NCI-H187 treated with DMSO at 0.1 percent for 48 hours (cell line): ENCODE measurements around the gene NT5C2.
"Not testable (repeated sequence)": the region's sequence is repeated elsewhere in the genome, so short reads cannot be mapped to it uniquely, and the experiment has no call there.

Source experiments
- DNase-seq: peaks from one replicate; lab custom pipeline; 2025; lab: John Stamatoyannopoulos, UW

NT5C2 gene

GRCh38 chr10:103199488-103199887 lies 6.4 kb upstream of the NT5C2 start:
- no peak for DNase-seq

- DNase-seq, result no peak
Measured at GRCh38 chr10:103198648-103199047, 5.6 kb upstream of the NT5C2 start.

GRCh38 chr10:103197903-103198302 lies 4.8 kb upstream of the NT5C2 start:
- DNase-seq, result no peak

DNA sequence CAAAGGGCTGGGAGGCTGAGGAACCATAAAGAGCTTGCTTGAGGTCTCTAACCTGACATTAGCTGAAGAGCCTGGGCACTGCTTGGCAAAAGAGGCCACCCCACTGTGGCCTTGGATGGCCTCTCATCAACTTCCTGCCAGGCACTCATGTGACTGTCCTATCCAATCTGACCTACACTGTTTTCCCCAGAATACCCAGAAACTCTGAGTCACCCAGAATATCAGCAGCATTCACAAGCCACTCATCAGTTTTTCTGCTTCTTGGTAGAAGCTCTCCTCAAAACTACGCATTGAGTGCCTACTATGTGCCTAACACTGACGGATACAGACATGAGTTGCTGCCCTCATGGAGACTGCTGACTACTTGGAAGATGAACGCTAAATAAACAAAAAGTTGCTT lies 4.1 kb upstream of the NT5C2 start:
- DNase-seq, result no peak

- DNase-seq, result no peak
Measured at GRCh38 chr10:103196516-103196915, 3.4 kb upstream of the NT5C2 start.

DNA sequence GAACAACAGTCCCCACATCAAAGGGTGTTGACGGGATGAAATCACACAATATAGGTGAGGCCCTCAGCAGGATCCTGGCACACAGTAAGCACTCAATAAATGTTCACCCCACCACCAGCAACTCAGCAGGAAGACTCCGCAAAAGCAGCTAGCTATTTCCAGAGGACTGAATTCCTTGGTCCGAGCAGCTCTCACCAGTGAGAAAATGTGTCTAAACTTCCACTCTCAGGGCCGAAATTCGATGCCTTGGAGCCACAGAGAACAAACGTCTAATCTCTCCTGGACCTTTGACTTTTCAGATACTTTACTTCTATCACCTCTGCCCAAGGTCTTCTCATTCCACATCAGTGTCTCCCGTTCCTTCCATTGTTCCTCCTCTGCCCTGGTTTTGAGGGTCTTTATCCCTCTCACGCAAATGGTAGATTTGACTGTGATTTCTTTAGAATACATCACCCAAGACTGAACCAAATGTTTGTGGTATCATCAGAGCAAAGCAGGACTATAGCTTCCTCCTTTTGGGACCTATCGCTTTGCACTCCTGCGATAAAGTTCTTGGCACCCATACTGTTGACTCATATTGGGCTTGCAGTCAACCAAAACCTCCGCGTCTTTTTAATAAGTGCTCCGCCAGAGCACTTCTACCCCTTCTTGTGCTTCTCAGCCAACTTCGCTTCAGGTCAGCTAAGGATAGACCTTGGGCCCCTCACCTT lies 903 bp upstream of the NT5C2 start:
- no peak for DNase-seq

DNA sequence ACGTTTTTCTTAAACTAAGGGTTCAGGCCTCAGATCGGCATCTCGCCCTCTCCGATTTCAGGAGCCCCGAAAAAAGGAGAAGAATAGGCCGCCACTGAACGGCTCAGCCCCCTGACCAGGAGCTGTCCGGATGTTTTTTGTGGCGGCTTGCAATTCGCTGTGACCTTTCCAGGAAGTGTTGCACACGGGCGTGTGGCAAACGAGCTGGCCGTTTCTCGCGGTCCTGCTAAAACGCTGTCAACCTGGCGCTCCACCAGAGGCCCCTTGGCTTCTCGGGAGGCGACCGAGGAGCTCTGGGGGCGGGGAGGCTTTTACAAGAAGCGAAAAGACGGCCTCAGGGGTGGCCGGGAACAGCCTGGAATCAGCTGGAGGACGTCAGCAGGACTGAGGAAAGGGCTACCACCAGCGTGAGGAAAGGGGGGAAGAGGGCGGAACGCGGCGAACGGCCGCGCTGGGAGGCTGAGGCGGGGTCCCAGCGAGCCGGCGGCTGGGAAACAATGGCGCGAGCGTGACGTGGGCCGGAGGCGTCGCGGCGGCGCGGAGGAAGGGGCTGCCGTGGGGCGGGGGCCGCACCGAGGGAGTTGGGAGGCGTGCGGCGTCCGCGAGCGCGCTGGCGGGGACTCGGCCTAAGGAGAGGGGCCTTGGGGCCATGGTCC lies 493 bp downstream of the NT5C2 start:
- no peak for DNase-seq

DNA sequence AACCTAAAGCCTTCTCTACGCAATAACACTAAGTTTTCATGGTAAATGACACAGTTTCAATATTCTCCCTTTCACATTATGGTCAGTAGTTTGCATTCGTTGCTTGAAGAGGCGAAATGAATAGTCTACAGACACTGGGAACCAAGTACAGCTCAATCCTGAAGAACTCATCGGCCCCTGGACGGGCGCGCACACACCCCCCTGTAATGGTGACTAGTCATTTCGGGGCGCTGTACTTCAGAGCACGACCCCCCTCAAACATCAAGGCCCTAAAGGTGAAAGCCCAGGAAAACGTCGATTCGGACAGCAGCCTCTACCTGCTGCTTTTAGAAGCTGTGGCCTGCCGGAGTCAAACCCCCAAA lies 1.0 kb downstream of the NT5C2 start:
- DNase-seq, result no peak

GRCh38 chr10:103191198-103191597 lies 1.9 kb downstream of the NT5C2 start:
- DNase-seq, result not testable (repeated sequence)

GRCh38 chr10:103188853-103189252 lies 4.2 kb downstream of the NT5C2 start:
- DNase-seq, result no peak

DNA sequence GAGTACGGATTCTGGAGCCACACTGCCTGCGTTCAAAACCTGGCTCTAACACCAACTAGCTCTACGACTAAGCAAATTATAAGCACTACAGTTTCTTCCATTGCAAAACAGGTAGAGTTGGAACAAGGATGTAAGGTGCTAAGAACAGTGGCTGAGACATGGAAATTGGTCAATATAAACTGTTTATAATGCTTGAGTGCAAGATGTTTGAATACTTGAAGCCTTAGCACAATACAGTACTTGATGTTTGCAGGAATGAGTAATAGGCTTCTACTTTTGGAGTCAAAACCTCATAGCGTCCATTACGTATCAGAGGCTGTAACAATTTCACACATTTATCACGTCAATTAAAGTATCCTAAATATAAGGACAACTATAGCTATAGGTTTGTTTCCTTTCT lies 6.9 kb downstream of the NT5C2 start:
- DNase-seq, result no peak

DNA sequence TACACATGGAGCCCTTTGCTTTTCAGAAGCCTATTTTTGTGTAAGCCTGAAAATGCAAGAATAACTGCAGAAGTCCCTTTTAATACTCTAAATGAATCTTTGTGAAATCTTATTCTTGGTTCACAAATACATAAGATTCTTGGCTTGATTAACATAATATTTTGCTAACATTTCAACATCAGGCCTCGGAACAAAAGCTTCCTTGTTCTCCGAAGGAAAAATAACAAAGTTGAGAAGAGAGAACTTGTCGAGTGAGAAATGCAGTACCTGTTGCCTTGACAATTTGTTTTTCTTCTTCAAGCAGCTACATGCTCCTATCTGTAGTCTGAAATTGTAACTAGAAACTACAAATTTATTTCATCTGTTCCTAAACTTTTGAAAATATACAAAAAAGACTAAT lies 8.5 kb downstream of the NT5C2 start:
- DNase-seq, result no peak

- DNase-seq, result not testable (repeated sequence)
Measured at GRCh38 chr10:103183991-103184451, 9.1 kb downstream of the NT5C2 start.

GRCh38 chr10:103181244-103181643 lies 11.8 kb downstream of the NT5C2 start:
- no peak for DNase-seq

- no peak for DNase-seq
Measured at GRCh38 chr10:103180491-103180890, 12.6 kb downstream of the NT5C2 start.

DNA sequence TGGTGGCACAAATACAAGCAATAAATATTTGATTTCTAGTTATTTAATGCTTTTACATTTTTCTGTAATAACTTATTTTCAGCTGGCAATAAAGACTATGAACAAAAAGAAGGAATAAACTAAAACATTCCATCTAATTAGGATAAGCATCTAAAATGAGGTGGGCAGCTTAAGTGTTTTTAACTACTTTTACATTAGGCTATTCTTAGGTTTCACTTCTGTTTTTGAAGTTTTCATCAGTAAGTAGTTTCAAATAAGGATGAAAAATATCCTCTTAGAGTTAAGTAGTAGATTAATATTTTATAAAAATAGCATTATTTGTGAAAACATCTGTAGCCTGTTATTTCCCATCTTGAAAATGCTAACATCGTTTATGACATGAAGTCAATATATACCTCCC lies 15.9 kb downstream of the NT5C2 start:
- no peak for DNase-seq

- DNase-seq, result no peak
Measured at GRCh38 chr10:103175580-103176285, 17.3 kb downstream of the NT5C2 start.

DNA sequence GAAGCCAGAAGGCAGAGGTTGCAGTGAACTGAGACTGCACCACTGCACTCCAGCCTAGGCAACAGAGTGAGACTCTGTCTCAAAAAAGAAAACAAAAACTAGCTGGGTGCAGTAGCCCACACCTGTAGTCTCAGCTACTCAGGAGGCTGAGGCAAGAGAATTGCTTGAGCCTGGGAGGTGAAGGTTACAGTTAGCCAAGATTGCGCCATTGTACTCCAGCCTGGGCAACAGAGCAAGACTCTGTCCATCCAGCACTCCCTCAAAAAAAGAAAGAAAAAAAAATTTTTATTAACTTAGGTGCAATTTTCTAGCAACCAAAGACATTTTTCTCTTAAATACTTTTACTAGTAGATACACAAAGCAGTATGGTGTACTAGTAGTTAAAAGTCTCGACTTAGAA lies 18.7 kb downstream of the NT5C2 start:
- DNase-seq, result not testable (repeated sequence)

DNA sequence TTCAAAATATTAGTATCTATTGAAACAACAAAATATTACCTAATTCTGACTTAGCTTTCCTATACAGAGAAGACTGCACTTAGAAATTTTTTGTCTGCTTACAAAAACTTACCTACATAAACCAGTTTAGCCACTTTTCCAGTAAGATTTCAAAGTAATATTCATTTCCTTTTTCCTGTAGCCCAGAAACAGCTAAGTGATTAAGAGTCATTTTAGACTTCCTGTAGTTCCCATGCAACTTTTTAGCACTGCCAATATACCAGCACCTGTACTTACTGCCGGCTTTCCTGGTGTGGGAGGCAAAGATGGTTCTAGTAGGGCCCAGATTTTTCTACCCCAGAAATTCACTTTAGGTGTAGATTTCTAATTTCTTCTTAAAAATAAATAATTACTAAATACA lies 21.8 kb downstream of the NT5C2 start:
- no peak for DNase-seq

GRCh38 chr10:103168438-103168837 lies 24.6 kb downstream of the NT5C2 start:
- DNase-seq, result no peak

DNA sequence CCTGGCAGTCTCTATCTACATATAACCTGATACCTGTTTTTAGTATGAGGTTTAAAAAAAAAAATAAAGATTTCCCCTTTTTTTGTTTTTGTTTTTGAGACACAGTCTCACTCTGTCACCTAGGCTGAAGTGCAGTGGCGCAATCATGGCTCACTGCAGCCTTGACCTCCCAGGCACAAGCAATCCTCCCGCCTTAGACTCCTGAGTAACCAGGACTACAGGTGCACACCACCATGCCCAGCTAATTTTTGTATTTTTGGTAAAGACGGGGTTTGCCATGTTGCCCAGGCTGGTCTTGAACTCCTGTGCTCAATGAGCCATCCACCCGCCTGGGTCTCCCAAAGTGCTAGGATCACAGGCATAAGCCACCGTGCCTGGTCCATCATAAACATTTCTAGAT lies 25.5 kb downstream of the NT5C2 start:
- not testable (repeated sequence) for DNase-seq

DNA sequence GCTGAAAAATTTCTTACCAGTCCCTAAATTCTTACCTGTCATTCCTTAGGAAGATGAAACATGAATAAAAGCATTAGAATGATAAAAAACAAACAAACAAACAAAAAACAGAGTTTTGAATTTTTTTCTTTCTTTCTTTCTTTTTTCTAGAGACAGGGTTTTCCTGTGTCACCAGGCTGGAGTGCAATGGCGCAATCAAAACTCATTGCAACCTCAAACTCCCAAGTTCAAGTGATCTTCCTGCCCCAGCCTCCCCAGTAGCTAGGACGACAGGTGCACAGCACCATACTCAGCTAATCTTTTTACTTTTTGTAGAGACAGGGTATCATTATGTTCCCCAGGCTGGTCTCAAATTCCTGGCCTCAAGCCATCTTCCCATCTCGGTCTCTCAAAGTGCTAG lies 26.5 kb downstream of the NT5C2 start:
- DNase-seq, result no peak

DNA sequence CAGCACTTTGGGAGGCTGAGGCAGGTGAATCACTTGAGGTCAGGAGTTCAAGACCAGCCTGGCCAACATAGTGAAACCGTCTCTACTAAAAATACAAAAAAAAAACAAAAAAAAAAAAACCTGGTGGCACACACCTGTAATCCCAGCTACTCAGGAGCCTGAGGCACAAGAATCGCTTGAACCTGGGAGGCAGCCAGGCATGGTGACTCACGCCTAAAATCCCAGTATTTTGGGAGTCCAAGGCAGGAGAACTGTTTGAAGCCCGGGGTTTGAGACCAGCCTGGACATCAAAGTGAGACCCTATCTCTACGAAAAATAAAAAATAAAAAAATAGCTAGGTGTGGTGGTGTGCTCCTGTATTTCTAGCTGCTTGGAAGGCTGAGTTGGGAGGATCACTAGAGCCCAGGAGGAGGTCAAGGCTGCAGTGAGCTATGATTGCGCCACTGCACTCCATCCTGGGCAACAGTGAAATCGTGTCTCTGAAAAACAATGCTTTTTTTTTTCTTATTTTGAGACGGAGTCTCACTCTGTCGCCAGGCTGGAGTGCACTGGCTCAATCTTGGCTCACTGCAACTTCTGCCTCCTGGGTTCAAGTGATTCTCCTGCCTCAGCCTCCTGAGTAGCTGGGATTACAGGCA lies 29.2 kb downstream of the NT5C2 start:
- not testable (repeated sequence) for DNase-seq
